HG03103 (cell line): Measurements from ENCODE around the gene PDHX.
"Not testable (repeated sequence)": the region's sequence is repeated elsewhere in the genome, so short reads cannot be mapped to it uniquely, and the experiment has no call there.

Experiments used
- ATAC-seq: cut with Tn5 transposase; IDR thresholded peaks from one replicate; pipeline ENCODE4 v1.9.1; 2021; ENCODE audit warnings: low read depth; ENCODE audit not compliant: unreplicated experiment

Gene PDHX

DNA sequence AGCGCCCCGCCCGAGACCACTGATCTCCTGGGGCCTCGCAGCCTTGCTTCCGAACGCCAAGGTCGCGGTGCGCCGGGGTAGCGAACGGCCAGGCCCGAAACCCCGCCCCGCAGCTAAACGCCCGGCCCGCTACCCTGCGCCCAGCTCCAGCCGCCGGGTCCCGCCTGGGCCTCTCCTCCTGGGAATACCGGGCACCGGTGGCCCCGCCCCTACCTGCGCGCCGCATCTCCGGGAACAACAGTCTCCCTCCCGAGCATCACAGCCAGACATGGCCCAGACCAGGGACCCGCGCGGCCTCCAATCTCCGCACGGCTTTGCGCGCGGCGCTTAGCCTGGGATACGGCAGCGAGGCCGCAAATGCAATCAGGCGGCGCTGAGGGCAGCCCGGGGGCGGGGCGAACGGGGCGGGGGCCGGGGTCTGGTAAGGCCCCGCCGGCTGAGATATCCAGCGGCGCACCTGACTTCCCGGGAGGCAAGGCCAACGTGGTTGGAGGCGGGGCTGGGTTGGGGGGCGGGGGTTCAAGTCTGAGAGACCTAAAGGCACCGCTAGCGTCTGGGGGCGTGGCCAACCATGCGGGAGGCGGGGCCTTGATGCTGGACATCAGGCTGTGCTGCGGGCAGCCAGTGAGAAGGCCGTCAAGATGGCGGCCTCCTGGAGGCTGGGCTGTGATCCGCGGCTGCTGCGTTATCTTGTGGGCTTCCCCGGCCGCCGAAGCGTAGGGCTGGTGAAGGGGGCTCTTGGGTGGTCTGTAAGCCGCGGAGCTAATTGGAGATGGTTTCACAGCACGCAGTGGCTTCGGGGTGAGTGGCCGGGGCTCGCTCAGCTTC is at the start of gene PDHX, which contains the start of gene APIP:
Gene PDHX, plus strand, starts transcription at position 604 of the 828 bp plus-strand sequence. Its CDS starts 38 bp downstream, at position 642.
Gene APIP, minus strand, starts transcription at position 365 of the 828 bp plus-strand sequence. Its CDS starts 95 bp downstream, at position 270.
- peak; percentile 87 for ATAC-seq

DNA sequence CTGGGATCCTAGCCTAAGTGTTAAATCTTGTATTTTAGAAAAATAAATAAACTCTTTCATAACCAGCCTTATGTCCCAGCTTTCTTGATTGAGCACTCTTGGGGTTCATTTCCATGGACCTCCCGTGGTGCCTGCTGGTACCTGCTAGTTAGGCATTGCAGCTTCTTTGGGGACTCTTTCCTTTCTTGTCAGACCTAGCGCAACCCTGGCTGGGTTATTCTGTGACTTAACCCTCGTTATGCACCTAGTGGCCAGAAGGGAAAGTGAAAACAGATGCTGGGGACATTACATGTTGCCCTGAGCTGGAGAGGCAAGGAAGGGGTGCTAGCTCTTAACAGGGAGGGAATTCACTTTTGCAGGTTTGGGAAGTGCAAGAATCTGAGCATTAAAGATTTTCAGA is 47.0 kb upstream of the PDHX start:
- no peak for ATAC-seq

DNA sequence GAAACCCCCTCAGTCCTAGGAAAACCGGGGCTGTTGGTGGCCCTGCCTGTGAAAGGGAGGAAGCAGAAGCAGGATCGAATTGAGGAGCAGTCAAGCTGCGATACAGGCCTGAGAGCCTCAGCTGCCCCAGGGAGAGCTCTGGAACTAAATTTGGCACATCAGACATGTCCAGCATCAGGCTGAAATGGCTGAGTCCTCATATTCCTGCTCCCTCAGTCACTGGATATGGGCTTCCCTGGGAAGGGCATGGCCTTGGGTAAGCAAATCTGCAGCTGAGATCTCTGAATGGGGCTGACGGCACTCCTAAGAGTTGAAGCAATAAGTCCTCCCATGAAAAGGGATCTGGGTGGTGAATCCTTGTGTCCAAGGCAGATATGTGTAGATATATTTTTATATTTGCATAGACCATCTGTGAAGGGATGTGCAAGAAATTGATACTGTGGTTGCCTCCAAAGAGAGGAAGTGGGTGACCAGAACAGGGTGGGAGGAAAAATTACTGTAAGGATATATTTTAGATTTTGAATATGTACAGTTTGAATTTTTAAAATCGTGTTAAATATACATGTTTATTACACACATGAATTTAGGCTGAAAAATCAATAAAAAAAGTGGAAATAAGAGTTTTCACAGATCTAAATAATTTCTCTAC is 45.7 kb upstream of the PDHX start:
- no peak for ATAC-seq

DNA sequence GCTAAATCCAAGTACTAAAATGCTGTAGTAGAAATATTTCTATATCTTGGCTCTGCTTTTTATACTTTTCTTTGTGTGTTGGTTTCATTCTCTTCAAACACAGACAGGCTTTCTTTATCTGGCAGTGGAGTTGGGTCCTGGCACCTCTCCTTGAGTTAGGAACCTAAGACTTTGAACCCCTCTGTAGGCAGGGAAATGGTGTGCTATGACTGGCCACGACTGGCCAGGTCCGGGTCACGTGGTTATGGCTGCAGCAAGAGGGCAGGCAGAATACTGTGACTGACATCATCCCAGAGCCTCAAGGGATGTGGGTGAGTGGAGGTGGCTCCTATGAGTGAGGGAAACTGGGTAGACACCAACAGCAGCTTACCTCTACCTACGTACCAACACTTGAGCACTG is 42.2 kb upstream of the PDHX start:
- ATAC-seq, result no peak

DNA sequence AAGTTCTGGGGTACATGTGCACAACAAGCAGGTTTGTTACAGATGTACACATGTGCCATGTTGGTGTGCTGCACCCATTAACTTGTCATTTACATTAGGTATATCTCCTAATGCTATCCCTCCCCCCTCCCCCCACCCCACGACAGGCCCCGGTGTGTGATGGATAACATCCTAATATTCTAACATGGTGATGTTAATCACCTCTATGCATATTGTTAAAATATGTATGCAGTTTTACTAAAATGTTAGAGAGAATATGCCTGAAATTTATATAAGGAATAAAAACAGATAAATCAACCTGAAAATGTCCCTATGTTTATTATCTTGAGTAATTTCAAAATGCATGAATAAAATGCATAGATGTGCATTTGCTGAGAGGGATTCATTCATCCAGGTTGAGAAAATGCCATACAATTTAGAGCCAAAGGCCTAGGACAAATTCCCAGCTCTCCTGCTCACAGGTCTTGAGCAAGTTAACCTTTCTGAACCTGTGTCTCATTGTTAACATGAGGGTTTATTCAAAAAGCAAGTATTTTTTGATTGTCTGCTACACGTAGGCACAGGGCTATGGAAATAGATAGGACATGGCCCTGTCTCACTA is 38.9 kb upstream of the PDHX start:
- no peak for ATAC-seq

DNA sequence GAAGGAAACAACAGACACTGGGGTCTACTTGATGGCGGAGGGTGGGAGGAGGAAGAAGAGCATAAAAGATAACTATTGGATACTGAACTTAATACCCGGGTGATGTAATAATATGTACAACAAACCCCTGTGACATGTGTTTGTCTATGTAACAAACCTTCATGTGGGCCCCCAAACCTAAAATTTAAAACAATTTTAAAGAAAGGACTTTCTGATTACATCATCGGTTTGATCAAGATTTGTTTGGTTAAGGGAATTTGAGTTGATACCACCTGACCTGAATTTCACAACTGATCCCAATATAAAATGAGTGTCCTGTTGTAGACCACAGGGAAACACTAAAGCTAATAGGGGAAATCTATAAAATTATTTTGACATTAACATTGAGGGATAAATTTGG is 34.5 kb upstream of the PDHX start:
- no peak for ATAC-seq

DNA sequence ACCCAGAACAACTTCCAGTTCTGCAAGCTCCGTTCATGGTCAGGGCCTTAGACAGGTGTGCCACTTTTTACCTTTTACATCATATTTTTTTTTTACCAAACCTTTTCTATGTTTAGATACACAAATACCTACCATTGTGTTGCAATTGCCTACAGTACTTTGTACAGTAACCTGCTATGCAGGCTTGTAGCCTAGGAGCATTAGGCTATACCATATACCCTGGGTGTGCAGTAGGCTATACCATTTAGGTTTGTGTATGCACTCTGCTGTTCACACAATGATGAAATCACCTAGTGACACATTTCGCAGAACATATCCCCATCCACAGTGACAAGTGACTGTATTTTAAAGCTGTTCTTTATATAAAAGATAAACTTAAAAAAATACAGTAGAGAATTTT is 29.8 kb upstream of the PDHX start:
- no peak for ATAC-seq

DNA sequence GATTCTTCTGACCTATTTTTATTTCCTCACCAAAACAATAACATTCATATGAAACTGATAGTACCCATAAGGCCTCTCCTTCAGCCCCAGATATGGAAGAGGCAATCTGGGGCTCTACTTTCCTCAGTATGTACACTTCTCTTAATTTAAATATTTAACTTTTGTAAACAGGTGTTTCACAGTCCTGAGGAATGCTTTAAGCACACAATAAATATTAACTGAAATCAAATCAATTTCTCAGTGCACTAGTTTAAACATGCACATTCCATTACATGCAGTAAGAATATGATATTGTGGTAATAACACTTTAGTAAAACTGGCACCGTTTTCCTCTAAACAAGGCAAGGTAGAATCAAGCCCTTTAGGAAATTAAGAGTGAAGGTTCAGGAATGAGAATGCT is 29.2 kb upstream of the PDHX start:
- no peak for ATAC-seq

DNA sequence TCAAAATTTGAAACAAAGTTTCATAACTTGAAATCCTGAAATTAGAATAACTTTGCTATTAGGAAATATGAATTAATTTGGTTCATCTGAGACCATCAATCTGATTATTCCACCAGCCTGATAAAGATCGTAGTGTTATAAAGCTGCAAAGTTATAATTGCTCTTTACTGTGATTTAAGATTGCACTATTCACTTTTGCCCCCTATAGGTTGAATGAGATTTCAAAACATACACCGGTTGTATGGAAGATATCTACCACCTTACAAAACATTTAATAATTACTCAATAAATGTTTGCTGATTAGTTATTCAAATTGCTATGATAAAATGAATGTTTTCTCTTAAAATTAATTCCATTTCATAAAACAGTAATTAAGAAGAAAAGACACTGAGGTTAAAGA is 26.3 kb upstream of the PDHX start:
- ATAC-seq, result no peak

DNA sequence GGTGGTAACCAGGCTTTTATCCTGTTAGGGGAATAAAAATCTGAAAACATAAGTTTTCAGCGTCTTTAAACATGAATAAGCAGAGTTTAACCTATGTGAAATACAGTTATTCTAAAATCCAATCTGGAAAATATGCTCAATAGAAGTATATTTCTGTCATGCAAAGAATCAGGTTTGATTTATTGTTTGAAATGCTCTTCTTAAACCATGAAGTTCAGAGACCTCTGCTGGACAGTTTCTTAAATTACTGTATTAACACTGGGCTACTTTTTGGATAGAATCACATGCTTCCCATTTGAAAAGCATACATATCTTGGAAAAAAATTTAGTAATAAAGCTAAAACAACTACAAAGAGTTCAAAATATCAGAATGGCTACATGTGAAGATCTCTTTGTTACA is 25.6 kb upstream of the PDHX start:
- no peak for ATAC-seq

DNA sequence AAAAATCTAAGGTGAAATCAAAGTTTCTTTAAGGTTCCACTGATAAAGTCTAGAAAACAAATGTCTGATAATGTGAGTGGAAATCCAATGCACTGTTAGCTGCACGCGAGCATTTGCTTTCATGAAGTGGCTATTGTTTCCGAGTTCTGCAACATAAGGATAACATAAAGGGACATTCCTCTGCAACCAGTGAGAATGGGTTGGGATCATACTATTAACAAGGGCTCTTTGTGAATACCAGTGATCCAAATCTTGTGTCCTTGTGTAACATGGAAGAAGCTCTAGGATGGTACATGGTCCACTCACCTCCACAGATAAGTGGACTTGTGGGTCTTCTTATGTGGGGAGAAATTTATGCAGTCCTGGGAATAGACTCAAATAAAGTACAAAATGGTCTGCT is 24.8 kb upstream of the PDHX start:
- no peak for ATAC-seq

DNA sequence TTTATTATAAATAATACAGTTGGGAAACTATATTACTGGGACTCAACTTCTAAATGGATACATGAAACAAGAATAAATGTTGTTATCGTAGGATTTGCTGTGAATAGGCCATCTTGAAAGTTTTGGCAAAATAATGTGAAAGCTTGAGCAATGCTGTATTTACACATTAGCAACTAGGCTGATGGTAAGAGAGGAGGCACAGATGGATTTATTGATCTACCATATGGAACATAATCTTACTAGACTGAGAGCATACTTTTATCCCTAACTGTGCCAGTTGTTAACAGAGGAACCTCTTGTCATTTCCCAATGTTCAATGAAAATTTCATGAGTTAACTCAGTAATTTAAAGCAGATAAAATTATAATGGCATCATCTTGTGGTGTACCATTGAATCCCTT is 23.0 kb upstream of the PDHX start:
- no peak for ATAC-seq

DNA sequence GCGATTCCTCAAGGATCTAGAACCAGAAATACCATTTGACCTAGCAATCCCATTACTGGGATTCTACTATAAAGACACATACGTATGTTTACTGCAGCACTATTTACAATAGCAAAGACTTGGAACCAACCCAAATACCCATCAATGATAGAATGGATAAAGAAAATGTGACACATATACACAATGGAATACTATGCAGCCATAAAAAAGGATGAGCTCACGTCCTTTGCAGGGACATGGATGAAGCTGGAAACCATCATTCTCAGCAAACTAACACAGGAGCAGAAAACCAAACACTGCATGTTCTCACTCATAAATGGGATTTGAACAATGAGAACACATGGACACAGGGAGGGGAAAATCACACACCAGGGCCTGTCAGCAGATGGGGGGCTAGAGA is 20.2 kb upstream of the PDHX start:
- ATAC-seq, result not testable (repeated sequence)

DNA sequence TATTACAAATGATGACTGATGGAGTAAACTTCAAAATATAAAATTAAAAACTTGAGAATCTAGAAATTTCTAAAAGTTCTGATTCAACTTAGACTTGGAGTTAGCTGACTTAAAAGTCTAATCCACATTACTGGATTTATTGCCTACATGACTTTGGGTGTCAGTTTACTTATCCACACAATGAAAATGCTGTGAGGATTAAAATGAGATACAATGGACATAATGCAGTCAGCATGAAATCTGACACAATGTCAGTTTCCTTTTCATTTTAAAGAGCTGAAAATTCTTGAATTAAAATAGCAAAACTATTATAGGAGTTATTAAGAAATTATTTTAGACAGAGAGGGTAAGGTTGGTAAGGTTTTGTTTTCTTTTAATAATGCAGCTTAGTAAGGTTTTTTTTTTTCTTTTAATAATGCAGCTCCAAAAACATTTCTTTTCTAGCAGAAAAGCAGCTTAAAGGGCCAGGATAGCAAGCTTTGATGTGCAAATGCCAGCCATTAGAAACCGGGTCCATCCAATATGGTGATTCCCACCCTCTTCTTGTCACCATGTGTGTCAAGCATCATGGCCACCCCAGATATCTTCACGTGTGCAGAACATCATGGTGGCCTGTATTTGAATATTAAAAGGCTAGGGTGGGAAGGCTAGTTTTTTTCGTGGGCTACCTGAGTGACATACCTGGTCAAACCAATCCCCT is 19.1 kb upstream of the PDHX start:
- no peak for ATAC-seq

DNA sequence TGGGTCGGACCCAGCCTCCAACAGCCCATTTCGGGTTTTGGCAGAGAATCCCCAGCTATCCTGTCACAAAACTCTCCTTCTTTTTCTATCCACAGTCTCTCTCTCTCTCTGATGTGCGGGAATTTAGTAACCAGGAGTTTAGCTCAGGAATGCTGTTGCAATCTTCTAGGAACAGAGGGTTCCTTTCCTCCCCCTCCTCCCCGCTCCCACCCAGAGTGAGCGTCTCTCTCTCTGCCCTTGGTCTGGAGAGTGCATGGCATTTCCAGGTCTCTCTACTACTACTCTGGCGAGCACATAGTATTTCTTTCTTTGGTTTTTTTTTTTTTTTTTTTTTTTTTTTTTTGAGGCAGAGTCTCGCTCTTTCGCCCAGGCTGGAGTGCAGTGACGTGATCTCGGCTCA is 17.9 kb upstream of the PDHX start:
- no peak for ATAC-seq

DNA sequence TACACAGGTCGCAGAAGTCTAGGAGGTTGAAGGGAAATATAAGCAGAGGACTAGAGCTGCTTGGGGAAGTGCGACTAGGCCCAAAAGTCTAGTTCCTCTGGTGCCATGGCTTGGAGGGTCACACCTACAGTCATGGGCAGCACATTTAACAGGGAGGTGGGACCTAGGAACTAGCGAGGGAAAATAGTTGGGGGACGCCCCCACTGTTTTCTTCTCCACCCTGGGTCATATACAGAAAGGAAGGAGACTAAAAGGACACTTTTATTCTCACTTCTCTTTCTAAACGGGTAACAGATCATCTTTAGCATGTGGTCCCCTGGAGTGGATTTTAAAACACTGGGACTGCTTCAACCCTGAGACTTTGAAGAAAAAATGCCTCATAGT is 16.8 kb upstream of the PDHX start:
- ATAC-seq, result no peak

DNA sequence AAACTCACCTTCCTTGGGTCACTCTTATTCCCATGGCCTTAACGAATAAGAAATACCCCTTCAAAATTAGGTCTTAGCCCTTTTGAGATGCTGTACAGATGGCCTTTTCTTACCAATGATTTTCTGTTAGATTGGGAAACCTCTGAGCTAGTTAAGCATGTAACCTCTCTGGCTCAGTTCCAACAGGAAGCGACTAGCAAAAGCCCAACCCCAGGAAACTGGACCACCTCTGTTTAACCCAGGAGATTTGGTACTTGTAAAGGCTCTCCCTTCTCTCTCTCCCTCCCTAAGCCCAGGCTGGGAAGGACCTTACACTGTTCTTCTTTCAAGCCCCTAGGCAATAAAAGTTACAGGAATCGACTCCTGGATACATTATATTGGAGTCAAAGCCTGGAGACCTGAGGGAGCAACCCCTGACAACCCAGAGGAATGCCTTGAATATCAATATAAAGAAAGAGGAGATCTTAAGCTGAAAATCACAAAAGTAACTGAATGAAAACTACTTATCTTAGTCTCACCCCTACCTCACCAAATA is 11.9 kb upstream of the PDHX start:
- ATAC-seq, result no peak

DNA sequence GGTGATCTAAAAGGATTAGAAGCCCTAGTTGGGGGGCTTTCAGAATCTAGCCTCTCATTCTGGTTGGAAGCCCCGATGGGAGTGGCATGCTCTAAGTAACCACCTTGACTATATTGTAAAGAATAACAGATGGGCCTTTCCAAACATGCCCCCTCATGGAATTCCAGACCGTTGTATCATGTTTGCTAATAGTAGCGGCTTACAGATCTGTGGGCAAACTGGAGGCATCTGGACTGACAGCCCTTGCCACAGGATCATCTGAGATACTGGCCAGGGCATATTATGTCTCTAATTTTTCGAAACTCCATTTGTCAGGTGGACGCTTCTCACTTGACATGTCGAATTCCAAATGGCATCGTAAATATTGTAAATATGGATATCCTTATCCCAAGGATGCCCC is 10.8 kb upstream of the PDHX start:
- ATAC-seq, result no peak

DNA sequence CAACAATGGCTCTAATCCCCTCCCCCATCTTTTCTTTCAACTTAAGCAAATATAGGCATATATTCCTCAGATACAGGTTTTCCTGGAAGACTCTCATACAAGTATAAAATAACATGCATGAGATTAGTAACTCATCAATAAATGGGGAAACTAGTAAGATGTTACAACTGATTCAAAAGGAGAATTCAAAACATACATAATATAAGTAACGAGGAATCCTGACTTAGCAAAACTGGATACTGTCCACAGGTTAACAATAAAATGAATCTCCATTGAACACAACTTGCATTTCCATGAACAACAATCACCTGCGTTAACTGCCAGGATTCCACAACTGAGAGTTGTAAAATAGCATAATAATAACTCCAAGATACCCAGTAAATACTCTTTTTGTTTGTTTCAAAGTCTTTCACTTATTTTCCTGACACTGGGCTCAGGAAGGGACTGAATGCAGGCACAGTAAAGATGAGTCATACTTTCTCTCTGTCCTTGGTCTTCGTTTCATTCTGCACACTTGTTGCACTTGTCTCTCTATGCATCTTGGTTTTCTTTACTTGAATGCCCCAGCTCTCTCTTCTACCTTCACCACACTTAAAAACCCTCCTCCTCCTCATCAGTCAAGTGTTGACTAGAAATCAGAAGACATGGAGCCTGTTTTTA is 8.4 kb upstream of the PDHX start:
- ATAC-seq, result no peak

DNA sequence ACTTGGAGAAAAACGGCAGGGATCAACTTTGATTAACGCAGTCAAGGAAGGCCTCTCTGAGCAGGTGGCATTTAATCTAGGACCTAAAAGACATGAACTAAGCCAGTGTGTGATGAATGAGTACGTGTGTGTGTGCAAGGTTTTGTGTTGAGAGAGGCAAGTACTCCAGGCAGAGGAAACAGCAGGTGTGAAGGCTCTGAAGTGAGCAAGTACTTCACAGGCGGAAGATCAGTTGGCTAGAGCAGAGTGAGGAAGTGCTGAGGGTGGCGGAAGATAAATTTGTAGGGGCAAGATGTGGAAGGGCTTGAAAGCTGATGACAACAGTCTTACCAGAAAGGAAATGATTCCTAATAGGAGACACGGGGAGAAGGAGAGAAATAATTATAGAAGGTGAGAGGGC is 7.0 kb upstream of the PDHX start:
- ATAC-seq, result no peak
